GM12865 (cell line): ENCODE data around the gene CADPS2.

Experiments
- DNase-seq: peaks from one replicate; pipeline ENCODE4 v3.0.0; 2010; ENCODE audit warnings: low read depth
- H3K4me3 ChIP-seq: 2 replicates; pipeline ENCODE4 v1.5.1; 2011; ENCODE audit warnings: mild to moderate bottlenecking, low read depth, low read length, control low read depth
- CTCF ChIP-seq: IDR thresholded peaks from 2 replicates; pipeline ENCODE4 v1.5.1; 2011; ENCODE audit warnings: low read length, control low read depth, low read depth, inconsistent platforms; ENCODE audit not compliant: insufficient read depth; ENCODE audit errors: missing control alignments

CADPS2 gene

GRCh38 chr7:122789156-122789555 lies 97.1 kb downstream of the CADPS2 start:
- no peak overlapping the region for H3K4me3 ChIP-seq
- no peak for DNase-seq
- TF ChIP-seq CTCF, result no peak

GRCh38 chr7:122770686-122771335 lies 115.4 kb downstream of the CADPS2 start:
- no peak for TF ChIP-seq CTCF
- no peak overlapping the region for H3K4me3 ChIP-seq
- DNase-seq, result no peak

GRCh38 chr7:122768827-122769226 lies 117.4 kb downstream of the CADPS2 start:
- DNase-seq, result no peak
- no peak for TF ChIP-seq CTCF
- no peak overlapping the region for H3K4me3 ChIP-seq

GRCh38 chr7:122767339-122767738 lies 118.9 kb downstream of the CADPS2 start:
- TF ChIP-seq CTCF, result no peak
- no peak overlapping the region for H3K4me3 ChIP-seq
- no peak for DNase-seq

- no peak overlapping the region for H3K4me3 ChIP-seq
- DNase-seq, result no peak
- no peak for TF ChIP-seq CTCF
Measured at GRCh38 chr7:122766593-122766992, 119.7 kb downstream of the CADPS2 start.

- no peak overlapping the region for H3K4me3 ChIP-seq
- no peak for TF ChIP-seq CTCF
- DNase-seq, result no peak
Measured at GRCh38 chr7:122764902-122765301, 121.4 kb downstream of the CADPS2 start.

- no peak for TF ChIP-seq CTCF
- H3K4me3 ChIP-seq, result no peak overlapping the region
- no peak for DNase-seq
Measured at GRCh38 chr7:122764020-122764419, 122.2 kb downstream of the CADPS2 start.
